Inferior parietal cortex (tissue), 1 donor: ENCODE results near the gene SPTBN5.
"Not testable (repeated sequence)": the region's sequence is repeated elsewhere in the genome, so short reads cannot be mapped to it uniquely, and the experiment has no call there.

Experiments used
- DNase-seq: peaks from one replicate; pipeline ENCODE4 v3.0.0-alpha.2; 2016; ENCODE audit errors: extremely low spot score

Gene SPTBN5

DNA sequence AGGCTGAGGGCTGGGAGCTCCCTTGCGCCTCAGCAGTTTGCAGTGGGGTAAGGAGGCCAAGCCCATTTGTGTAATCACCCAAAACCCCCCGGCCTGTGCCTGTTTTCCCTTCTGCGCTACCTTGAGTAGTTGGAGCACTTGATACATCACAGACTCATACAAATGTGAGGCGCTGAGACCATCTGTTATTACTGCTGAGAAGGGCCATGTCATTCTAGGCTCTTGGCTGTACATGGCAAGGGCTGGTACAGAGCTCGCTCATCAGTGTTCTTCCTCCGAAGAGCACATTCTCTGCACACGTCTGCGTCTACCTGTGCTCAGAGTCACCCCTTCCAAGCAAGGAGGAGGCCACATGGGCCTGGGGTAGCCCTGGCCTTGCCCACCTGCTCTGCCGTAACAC lies 45.9 kb downstream of the SPTBN5 start:
- no peak for DNase-seq

DNA sequence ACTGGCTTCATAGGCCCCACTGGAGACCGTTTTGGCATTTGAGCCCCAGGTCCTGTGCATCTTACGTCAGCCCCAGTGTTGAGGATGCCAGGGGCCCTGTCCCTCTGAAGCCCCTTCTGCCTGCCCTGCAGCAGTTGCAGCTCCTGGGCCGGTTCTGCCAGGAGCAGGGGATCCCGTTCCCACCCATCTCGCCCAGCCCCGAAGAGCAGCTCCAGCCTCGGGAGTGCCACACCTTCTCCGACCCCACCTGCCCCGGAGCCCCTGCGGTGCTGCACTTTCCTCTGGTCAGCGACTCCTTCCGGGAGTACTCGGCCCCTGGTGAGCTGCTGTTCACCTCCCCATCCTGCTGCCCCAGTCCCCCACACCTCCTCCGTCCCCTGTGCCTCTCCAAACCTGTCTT lies 46.6 kb downstream of the SPTBN5 start:
- DNase-seq = no peak

- no peak for DNase-seq
Observed at GRCh38 chr15:41844814-41845213, 49.0 kb downstream of the SPTBN5 start.

GRCh38 chr15:41843571-41843970 lies 50.3 kb downstream of the SPTBN5 start:
- DNase-seq = no peak

- DNase-seq = no peak
Observed at GRCh38 chr15:41842229-41842628, 51.6 kb downstream of the SPTBN5 start.

- DNase-seq = no peak
Observed at GRCh38 chr15:41841131-41841530, 52.7 kb downstream of the SPTBN5 start.

DNA sequence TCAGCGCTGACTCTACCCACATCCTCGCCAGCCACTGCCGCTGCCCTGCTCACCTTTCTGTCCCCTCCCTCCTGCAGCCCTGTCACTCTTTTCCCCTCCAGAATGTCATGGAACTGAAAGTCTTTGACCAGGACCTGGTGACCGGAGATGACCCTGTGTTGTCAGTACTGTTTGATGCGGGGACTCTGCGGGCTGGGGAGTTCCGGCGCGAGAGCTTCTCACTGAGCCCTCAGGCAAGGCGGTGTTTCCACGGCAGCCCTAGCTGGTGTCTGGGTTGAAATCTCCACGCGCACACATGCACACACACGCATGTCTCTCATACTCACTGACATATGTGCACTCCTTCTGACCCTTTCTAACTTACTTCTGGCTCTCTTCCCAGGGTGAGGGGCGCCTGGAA lies 53.2 kb downstream of the SPTBN5 start:
- no peak for DNase-seq

DNA sequence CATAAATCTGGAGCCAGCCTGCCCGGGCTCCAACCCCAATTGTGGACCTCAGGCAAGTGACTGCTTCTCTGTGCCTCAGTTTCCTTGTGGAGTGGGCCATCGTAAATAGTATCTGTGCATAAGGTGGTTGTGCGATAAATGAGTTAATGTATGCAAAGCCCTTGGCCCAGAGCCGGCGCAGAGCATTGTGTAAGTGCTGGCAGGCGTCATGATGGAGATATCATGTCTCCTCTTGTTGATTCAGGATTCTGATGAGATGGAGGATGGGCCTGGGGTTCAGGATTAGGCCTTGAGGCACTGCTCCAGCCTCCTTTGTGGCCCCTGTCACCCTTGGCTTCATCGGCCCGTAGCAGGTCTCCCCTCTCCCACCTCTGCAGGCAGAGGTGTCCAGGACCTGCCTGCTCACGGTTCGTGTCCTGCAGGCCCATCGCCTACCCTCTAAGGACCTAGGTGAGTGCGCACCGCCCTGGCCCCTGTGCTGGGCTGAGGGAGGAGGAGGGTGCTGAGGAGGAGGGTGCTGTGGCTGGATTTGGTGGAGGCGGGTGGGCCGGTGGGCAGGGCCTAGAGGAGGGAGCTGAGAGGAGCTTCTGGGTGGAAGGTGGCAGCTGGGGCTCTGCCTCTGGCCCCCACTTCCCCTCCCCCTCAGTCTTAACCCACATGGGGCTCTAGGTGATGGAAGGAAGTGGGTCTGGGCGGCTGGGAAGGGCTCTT lies 53.9 kb downstream of the SPTBN5 start:
- no peak for DNase-seq

- no peak for DNase-seq
Observed at GRCh38 chr15:41838400-41838897, 55.4 kb downstream of the SPTBN5 start, which contains the start of gene PLA2G4B. Gene PLA2G4B (plus strand): TSS chr15:41838847. CDS start chr15:41838914, 67 bp downstream.

- no peak for DNase-seq
Observed at GRCh38 chr15:41836713-41837454, 57.0 kb downstream of the SPTBN5 start.

GRCh38 chr15:41836073-41836472 lies 57.8 kb downstream of the SPTBN5 start:
- no peak for DNase-seq

DNA sequence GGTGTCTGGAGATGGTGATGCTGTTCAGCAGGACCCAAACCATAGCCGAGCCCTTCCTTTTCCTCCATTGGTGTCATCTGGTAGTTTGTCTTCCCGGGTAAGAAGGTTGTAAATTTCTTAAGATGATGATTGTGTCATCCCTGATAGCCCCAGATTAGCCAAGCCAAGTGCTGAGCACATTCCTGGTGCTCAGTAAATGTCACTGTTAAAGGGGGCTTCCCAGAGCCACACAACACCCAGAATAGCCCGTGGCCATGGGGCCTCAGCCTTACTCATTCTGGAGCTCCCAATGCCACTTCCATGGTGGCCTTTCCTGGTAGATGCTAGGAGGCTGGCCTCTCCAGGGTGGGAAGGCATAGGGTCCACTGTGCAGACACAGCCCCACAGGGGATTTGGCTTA lies 59.8 kb downstream of the SPTBN5 start:
- no peak for DNase-seq

DNA sequence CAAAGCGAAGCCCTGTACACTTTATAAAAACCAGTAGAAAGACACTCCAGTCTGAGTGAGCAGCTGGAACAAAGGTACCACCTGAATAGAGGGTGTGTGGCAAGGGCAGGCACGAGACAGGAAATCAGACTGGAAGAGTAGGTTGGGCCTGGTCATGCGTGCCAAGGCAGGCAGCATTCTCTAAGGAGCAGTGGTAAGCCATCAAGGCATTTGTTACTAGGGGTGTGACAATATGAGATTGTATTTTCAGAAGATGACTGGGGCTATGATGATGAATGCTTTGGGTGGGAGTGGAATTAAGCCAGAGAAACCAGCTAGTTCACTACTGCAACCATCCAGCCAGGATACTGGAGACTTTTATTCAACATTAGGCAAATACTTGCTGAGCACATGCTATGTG lies 61.0 kb downstream of the SPTBN5 start:
- DNase-seq = no peak

DNA sequence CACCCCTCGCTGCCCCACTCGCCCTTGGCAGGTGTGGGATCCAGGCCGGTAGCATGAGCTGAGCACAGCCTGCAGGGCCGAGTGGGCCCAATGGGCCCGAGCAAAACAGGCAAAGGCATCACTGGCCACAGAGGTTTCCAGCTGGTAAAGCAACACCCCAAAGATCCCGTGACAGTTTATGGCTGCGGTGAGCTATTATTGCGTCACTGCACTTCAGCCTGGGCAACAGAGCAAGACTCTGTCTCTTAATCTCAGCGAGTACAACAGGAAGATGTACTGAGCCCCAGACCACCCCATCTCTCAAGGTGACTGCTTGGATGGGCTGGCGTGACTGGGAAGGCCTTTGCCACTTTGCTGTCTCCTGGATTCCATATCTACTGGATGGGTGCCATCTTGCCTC lies 61.6 kb downstream of the SPTBN5 start:
- DNase-seq = no peak

GRCh38 chr15:41831291-41831690 lies 62.6 kb downstream of the SPTBN5 start:
- not testable (repeated sequence) for DNase-seq

DNA sequence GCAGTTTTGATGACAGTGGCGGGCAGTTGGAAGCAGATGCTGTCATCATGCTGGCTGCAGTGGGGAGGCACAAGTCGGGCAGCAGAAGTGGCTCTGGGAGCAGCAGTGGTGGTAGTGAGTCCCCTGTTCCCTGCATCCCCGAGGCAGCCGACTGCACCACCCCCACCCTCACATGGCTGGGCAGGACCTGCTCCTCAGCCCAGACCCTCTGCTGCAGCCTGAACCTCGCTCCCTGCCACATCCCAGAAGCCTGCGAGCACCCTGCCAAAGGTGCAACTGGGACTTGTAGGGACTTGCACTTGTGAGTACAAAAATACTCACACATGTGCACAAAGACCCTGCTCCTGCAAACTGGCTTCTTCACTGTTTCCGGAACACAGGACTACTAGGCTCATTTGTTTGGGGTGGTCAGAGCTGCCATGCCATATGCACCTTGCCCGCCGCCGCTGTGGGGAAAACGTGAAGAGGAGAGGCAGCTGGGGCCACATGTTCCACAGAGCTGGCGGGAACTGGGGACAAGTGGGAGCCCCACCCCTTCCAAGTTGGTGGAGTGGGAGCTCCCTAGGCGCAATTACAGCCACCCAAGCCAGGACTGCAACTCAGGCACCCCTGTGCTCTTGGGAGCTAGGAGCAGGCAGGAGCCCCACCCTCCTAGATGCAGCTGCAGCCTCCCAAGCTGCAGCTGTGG lies 63.8 kb downstream of the SPTBN5 start:
- no peak for DNase-seq

DNA sequence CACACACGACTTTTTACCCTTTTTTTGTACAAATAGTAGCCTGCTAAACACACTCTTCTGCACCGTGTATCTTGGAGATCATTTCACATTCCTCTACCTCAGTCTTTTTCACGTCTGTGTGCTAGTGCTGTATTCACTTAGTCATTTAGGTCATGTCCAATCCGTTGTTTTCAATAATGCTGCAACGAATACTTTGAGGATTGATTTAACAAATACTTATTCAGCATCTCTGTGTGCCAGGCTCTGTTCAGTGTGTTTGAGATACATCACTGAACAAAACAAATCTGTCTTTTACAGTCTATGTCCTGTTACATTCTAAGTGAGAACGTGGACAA lies 65.1 kb downstream of the SPTBN5 start:
- DNase-seq = peak; percentile 53

GRCh38 chr15:41827880-41828806 lies 65.7 kb downstream of the SPTBN5 start, which contains the start of gene JMJD7:
Gene JMJD7 (plus strand): TSS chr15:41828092. CDS start chr15:41828125, 33 bp downstream.
- DNase-seq = peak; percentile 76

- no peak for DNase-seq
Observed at GRCh38 chr15:41827290-41827879, 66.5 kb downstream of the SPTBN5 start.

DNA sequence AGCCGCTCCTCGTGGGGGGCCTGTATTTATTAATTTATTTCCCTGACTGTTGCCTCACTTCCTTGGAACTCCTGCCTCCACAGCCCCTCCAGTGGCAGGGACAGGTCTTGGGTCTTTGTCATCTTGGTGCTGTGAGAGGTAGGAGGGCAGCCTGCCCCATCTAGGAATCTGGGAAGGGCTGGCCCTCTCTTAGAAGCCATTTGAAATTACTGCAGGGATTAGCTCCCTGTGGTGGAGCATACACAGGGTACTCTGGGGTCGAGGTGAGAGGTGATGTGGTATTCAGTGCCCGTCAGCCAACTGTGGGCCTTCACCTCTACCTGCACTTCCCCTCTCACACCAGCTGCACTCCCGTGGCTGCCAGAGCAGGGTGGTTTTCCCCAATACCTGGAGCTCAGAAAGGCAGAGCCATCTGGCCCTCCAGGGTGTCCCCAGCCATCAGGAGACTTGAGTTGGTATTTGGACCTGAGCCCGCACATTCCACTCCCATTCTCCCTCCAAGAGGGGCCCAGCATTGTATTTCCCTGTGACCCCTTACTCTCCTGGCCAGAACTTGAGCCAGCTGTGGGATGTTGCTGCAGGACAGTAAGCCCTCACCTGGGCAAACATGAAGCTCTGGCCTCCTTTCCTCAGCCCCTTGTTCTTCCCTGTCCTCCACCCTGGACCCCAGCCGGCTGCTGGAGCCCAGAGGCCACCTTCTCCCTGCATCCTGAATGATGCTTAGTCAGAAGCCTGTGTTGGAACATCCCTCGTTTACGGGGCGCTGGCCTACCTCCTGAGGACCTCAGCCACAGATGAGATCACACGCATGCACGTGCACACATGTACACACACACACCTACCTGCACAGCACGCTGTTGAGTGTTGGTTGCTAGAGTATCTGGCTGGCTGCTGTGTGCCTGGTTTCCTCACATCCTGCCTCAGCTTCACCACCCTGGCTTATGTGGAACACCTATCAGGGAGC lies 68.0 kb downstream of the SPTBN5 start:
- DNase-seq = no peak
